B cell (primary cell): Measurements from ENCODE around the gene ERVMER34-1. TPM values are rescaled to one million over a fixed set of nuclear protein-coding genes. Genes with fewer than 3 reads are reported as not detected.

ENCODE experiments used
- ATAC-seq: fragments of 200-7000 bp; cut with Tn5 transposase; one replicate; pipeline ENCODE4 v1.10.0; 2021; ENCODE audit warnings: low read depth, mild to moderate bottlenecking, moderate number of reproducible peaks, moderate library complexity
- CTCF ChIA-PET: fragments of 350-600 bp; sonication (Branson Sonifier 250); formaldehyde crosslinking; loops from one replicate; lab custom pipeline; 2021; ENCODE audit warnings: antibody characterized with exemption, inconsistent platforms; lab: Charles Lee
- POLR2A ChIA-PET: fragments of 350-600 bp; sonication (Branson Sonifier 250); formaldehyde crosslinking; loops from one replicate; lab custom pipeline; 2021; ENCODE audit warnings: antibody characterized with exemption; lab: Charles Lee
- DNase-seq: peaks from one replicate; pipeline ENCODE4 v3.0.0; 2013
- H2AFZ ChIP-seq: 2 replicates; pipeline ENCODE4 v1.6.1; 2012; ENCODE audit warnings: mild to moderate bottlenecking, low read depth, low read length; ENCODE audit not compliant: insufficient read depth, poor library complexity, severe bottlenecking
- H3K27ac ChIP-seq, 2 donors: 1 replicate in 1 of 2; 2 replicates in 1 of 2; pipeline ENCODE4 v1.5.1; 2012 to 2013; ENCODE audit warnings: low read length in 2 of 2, mild to moderate bottlenecking in 2 of 2, moderate library complexity in 1 of 2
- H3K27me3 ChIP-seq, 4 experiments: fragments of 200-600 bp in 1 of 4; sonication (generic) in 1 of 4; replicated peaks in 1 of 4; 1 replicate in 2 of 4; 2 replicates in 2 of 4; pipeline versions ENCODE4 v1.6.1 to v1.7.0; 2013 to 2016; ENCODE audit warnings: low read length in 3 of 4, mild to moderate bottlenecking in 2 of 4, mixed read lengths in 1 of 4, moderate library complexity in 1 of 4; ENCODE audit not compliant: insufficient read depth in 4 of 4, control insufficient read depth in 3 of 4; ENCODE audit errors: control extremely low read depth in 1 of 4
- H3K36me3 ChIP-seq, 2 experiments: replicated peaks in 1 of 2; 1 replicate in 1 of 2; 2 replicates in 1 of 2; pipeline versions ENCODE4 v1.6.1 to v1.7.1; 2013; ENCODE audit warnings: low read length in 1 of 2; ENCODE audit not compliant: insufficient read depth in 2 of 2, control insufficient read depth in 1 of 2; ENCODE audit errors: control extremely low read depth in 1 of 2, extremely low read depth in 1 of 2
- H3K4me1 ChIP-seq, 2 donors: fragments of 200-600 bp in 1 of 2; sonication (generic) in 1 of 2; 1 replicate in 1 of 2; 2 replicates in 1 of 2; pipeline versions ENCODE4 v1.5.1 to v1.6.1; 2013 to 2017; ENCODE audit warnings: low read length in 2 of 2; ENCODE audit not compliant: control insufficient read depth in 2 of 2, insufficient read depth in 2 of 2
- H3K4me2 ChIP-seq: replicated peaks from 2 replicates; pipeline ENCODE3; 2012; ENCODE audit warnings: mild to moderate bottlenecking, low read depth, low read length; ENCODE audit not compliant: poor library complexity, severe bottlenecking
- H3K4me3 ChIP-seq, 5 experiments: fragments of 200-600 bp in 1 of 5; sonication (generic) in 1 of 5; 1 replicate in 3 of 5; 2 replicates in 2 of 5; pipeline versions ENCODE4 v1.5.1 to v1.7.0; 2011 to 2016; ENCODE audit warnings: low read length in 4 of 5, mild to moderate bottlenecking in 4 of 5, low read depth in 2 of 5, control low read depth in 1 of 5, moderate library complexity in 1 of 5; ENCODE audit not compliant: insufficient read depth in 1 of 5; ENCODE audit errors: control extremely low read depth in 1 of 5, extremely low read depth in 1 of 5
- H3K79me2 ChIP-seq: fragments of 200-600 bp; sonication (generic); one replicate; pipeline ENCODE4 v1.6.0; 2016; ENCODE audit warnings: low read length; ENCODE audit not compliant: control insufficient read depth, insufficient read depth
- H3K9ac ChIP-seq: fragments of 200-600 bp; sonication (generic); 2 replicates; pipeline ENCODE4 v1.6.1; 2017; ENCODE audit warnings: mild to moderate bottlenecking, low read length, moderate library complexity
- H3K9me3 ChIP-seq, 3 donors: one replicate each; pipeline versions ENCODE4 v1.6.1 to v1.7.1; 2013; ENCODE audit warnings: low read length in 2 of 3; ENCODE audit not compliant: control insufficient read depth in 2 of 3, insufficient read depth in 1 of 3; ENCODE audit errors: control extremely low read depth in 1 of 3
- H4K20me1 ChIP-seq: 2 replicates; pipeline ENCODE4 v1.6.0; 2012; ENCODE audit warnings: mild to moderate bottlenecking, low read length; ENCODE audit not compliant: insufficient read depth, control insufficient read depth, poor library complexity, severe bottlenecking
- H3K27ac Mint-ChIP-seq: one replicate; pipeline ENCODE4 v1.8.0; 2021; ENCODE audit warnings: mixed read lengths
- H3K27me3 Mint-ChIP-seq: one replicate; pipeline ENCODE4 v1.8.0; 2021; ENCODE audit warnings: mixed read lengths
- H3K4me1 Mint-ChIP-seq: one replicate; pipeline ENCODE4 v1.8.0; 2021; ENCODE audit warnings: mixed read lengths
- H3K4me3 Mint-ChIP-seq: one replicate; pipeline ENCODE4 v1.8.0; 2021; ENCODE audit warnings: mixed read lengths
- H3K9me3 Mint-ChIP-seq: one replicate; pipeline ENCODE4 v1.8.0; 2022; ENCODE audit warnings: mixed read lengths; ENCODE audit not compliant: insufficient read depth
- EZH2 ChIP-seq: IDR thresholded peaks from 2 replicates; pipeline ENCODE4 v1.6.1; 2012; ENCODE audit warnings: borderline replicate concordance, low read depth, mild to moderate bottlenecking, moderate library complexity, low read length; ENCODE audit not compliant: insufficient read depth, poor library complexity, severe bottlenecking
- WGBS: methylation state at CpG from one replicate; pipeline ENCODE4 v1.1.5; 2013; ENCODE audit warnings: missing lambda C conversion rate; ENCODE audit not compliant: insufficient coverage; 5-methylcytosine and 5-hydroxymethylcytosine counted together
- intact Hi-C: fragments of 100-400 bp; cut with micrococcal nuclease; formaldehyde crosslinking; loops from one replicate; pipeline ENCODE4 v1.10.0; 2022
- polyA plus RNA-seq: library from polyadenylated mRNA; depleted of rRNA; stranded (reverse); fragments of >200 nt; gene quantifications from 2 replicates; pipeline ENCODE4 v1.2.3, GENCODE V29; 2012
- total RNA-seq, 2 donors: library from RNA; stranded (reverse); fragments of 120-200 nt in 1 of 2; gene quantifications; 1 replicate in 1 of 2; 2 replicates in 1 of 2; pipeline versions ENCODE4 v1.2.3 to v1.2.4, GENCODE V29; 2013 to 2022
- TF ChIP-seq, protein P1 (sequence below): fragments of 200-600 bp; IDR thresholded peaks from one replicate; pipeline ENCODE4 v1.8.0; 2022; ENCODE audit warnings: antibody characterized with exemption, mild to moderate bottlenecking

Gene ERVMER34-1
- total and polyA plus RNA-seq, 2 donors (not counting 1 experiment from before 2014, with no cell fraction given): not detected

DNA sequence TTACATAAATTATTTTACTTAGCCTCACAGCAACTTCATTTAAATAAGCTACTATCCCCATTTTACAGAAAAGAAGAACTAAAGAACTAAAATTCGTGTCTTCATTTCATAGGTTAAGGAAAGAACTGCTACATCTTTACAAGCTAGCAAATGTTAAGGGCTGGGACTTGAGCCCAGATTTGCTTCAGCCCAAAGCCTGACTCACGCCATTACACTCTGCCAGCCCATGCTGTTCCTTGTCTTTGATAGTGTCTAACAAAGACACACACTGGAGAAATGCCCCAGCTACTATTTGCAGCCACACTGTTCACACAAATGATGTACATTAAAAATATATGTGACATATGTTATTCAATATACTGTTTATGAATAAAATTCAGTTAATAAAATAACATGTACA lies 29.0 kb upstream of the ERVMER34-1 start:
- intact Hi-C loops: no loop called here
- POLR2A ChIA-PET: no interaction called here
- no peak for DNase-seq
- no peak overlapping the region for H2AFZ ChIP-seq
- H4K20me1 ChIP-seq: no peaks in the 10 kb centered on the region
- no peak overlapping the region for H3K27ac ChIP-seq
- TF ChIP-seq, protein P1, sequence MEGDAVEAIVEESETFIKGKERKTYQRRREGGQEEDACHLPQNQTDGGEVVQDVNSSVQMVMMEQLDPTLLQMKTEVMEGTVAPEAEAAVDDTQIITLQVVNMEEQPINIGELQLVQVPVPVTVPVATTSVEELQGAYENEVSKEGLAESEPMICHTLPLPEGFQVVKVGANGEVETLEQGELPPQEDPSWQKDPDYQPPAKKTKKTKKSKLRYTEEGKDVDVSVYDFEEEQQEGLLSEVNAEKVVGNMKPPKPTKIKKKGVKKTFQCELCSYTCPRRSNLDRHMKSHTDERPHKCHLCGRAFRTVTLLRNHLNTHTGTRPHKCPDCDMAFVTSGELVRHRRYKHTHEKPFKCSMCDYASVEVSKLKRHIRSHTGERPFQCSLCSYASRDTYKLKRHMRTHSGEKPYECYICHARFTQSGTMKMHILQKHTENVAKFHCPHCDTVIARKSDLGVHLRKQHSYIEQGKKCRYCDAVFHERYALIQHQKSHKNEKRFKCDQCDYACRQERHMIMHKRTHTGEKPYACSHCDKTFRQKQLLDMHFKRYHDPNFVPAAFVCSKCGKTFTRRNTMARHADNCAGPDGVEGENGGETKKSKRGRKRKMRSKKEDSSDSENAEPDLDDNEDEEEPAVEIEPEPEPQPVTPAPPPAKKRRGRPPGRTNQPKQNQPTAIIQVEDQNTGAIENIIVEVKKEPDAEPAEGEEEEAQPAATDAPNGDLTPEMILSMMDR: no peak
- no peak for TF ChIP-seq EZH2
- H3K79me2 ChIP-seq: no peaks in the 10 kb centered on the region
- no peaks in the 10 kb centered on the region for H3K9me3 ChIP-seq
- H3K9me3 Mint-ChIP-seq: peaks cover 4% of the 10 kb centered on the region
- no peaks in the 10 kb centered on the region for H3K4me1 Mint-ChIP-seq
- peaks cover 29% of the 10 kb centered on the region for H3K27me3 Mint-ChIP-seq
- WGBS: 80% methylated on average over 1 of the region's 2 CpGs
- no peaks in the 10 kb centered on the region for H3K36me3 ChIP-seq
- no peak overlapping the region for H3K9ac ChIP-seq
- H3K4me2 ChIP-seq: no peak overlapping the region
- H3K4me1 ChIP-seq: no peaks in the 10 kb centered on the region
- no peak overlapping the region for H3K4me3 Mint-ChIP-seq
- CTCF ChIA-PET: interaction anchor here (1.7 kb wide), 1 partner anchor 235 kb away, joined by 6 read pairs; no protein-coding TSS in a partner anchor
- H3K27ac Mint-ChIP-seq: no peak overlapping the region
- peaks cover 0 to 10% (median 5%) of the 10 kb centered on the region in 4 experiments for H3K27me3 ChIP-seq
- no peak overlapping the region for H3K4me3 ChIP-seq
- no peak for ATAC-seq

DNA sequence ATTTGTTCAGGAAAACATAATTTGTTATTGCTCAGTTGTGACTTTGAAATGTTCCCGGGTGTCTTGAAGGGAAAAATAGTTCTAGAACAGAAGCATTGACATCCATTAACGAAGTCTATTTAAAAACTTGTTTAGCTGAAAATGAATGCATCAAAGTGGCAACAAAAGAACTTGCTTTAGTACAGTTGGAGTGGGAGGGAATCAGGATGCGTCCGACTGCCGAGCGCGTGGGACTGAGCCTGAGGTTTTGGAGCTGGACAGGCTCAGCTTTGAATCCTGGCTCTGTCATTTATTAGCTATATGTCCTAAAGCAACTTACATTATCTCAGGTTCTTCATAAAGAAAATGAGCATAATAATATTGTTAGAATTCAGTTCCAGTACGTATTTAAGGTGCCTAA lies 9.0 kb upstream of the ERVMER34-1 start:
- H3K27me3 Mint-ChIP-seq: peaks cover 33% of the 10 kb centered on the region
- no peak for TF ChIP-seq EZH2
- TF ChIP-seq, protein P1: no peak
- H3K27me3 ChIP-seq: no peaks in the 10 kb centered on the region
- no peak overlapping the region for H3K4me3 Mint-ChIP-seq
- 89% methylated on average over 2 of the region's 8 CpGs for WGBS
- H3K27ac Mint-ChIP-seq: no peak overlapping the region
- no peaks in the 10 kb centered on the region for H3K4me1 ChIP-seq
- H3K4me1 Mint-ChIP-seq: peaks cover 2% of the 10 kb centered on the region
- H3K27ac ChIP-seq: no peak overlapping the region
- H3K4me2 ChIP-seq: no peak overlapping the region
- POLR2A ChIA-PET: no interaction called here
- H3K9ac ChIP-seq: no peak overlapping the region
- H2AFZ ChIP-seq: no peak overlapping the region
- H3K4me3 ChIP-seq: no peak overlapping the region
- CTCF ChIA-PET: no interaction called here
- intact Hi-C loops: no loop called here
- DNase-seq (no peak), ATAC-seq (no peak)
- no peaks in the 10 kb centered on the region for H3K79me2 ChIP-seq
- H3K36me3 ChIP-seq: no peaks in the 10 kb centered on the region
- H3K9me3 Mint-ChIP-seq: no peaks in the 10 kb centered on the region
- no peaks in the 10 kb centered on the region for H4K20me1 ChIP-seq
- no peaks in the 10 kb centered on the region for H3K9me3 ChIP-seq
